Mesodermal cell (in vitro differentiated cells): Measurements from ENCODE around the gene LGALS4.
A peak's percentile ranks its signal among the peaks of the same experiment; 100 is the strongest.
"Not testable (repeated sequence)": the region's sequence is repeated elsewhere in the genome, so short reads cannot be mapped to it uniquely, and the experiment has no call there.

Source experiments
- H3K27ac ChIP-seq: 2 replicates; pipeline ENCODE4 v1.7.0; 2013; ENCODE audit warnings: mild to moderate bottlenecking, low read depth, low read length, moderate library complexity; ENCODE audit not compliant: severe bottlenecking
- H3K36me3 ChIP-seq: 2 replicates; pipeline ENCODE4 v1.7.1; 2013; ENCODE audit warnings: mild to moderate bottlenecking, low read length, moderate library complexity; ENCODE audit not compliant: control insufficient read depth, insufficient read depth
- H3K4me1 ChIP-seq: one replicate; pipeline ENCODE4 v1.7.1; 2013; ENCODE audit warnings: mild to moderate bottlenecking, low read length; ENCODE audit not compliant: insufficient read depth, control insufficient read depth, poor library complexity, severe bottlenecking
- H3K4me3 ChIP-seq: 2 replicates; pipeline ENCODE4 v1.7.0; 2013; ENCODE audit warnings: low read length, control low read depth, mild to moderate bottlenecking; ENCODE audit not compliant: insufficient read depth, poor library complexity, severe bottlenecking; ENCODE audit errors: extremely low read depth
- H3K9me3 ChIP-seq: 2 replicates; pipeline ENCODE4 v1.7.1; 2013; ENCODE audit warnings: mild to moderate bottlenecking, low read length, moderate library complexity; ENCODE audit not compliant: control insufficient read depth
- WGBS, 2 experiments: methylation state at CpG; one replicate each; pipeline ENCODE4 v1.1.5; 2013; ENCODE audit warnings: missing lambda C conversion rate in 2 of 2; ENCODE audit not compliant: insufficient coverage in 2 of 2; 5-methylcytosine and 5-hydroxymethylcytosine counted together

Gene LGALS4

GRCh38 chr19:38834590-38834989 lies 21.8 kb upstream of the LGALS4 start:
- Histone ChIP-seq H3K36me3 (peaks cover 57% of the 10 kb centered on the region), H3K4me1 (peaks cover 26% of the 10 kb centered on the region), H3K27ac (no peak overlapping the region), H3K9me3 (no peaks in the 10 kb centered on the region), H3K4me3 (no peak overlapping the region)
- WGBS, 2 experiments: 100% methylated on average over 5 to 6 of the region's 6 CpGs

GRCh38 chr19:38834104-38834490 lies 21.4 kb upstream of the LGALS4 start:
- Histone ChIP-seq H3K4me3 (no peak overlapping the region), H3K36me3 (peaks cover 54% of the 10 kb centered on the region), H3K27ac (no peak overlapping the region), H3K4me1 (peaks cover 22% of the 10 kb centered on the region), H3K9me3 (no peaks in the 10 kb centered on the region)
- WGBS, 2 experiments: 92 to 100% methylated on average over 2 to 4 of the region's 4 CpGs

- Histone ChIP-seq H3K36me3 (peaks cover 52% of the 10 kb centered on the region), H3K9me3 (no peaks in the 10 kb centered on the region), H3K4me3 (no peak overlapping the region), H3K27ac (no peak overlapping the region), H3K4me1 (peaks cover 13% of the 10 kb centered on the region)
- WGBS, 2 experiments: 100% methylated on average over 3 of the region's 7 CpGs; no CpG with 5 or more reads in 1 of the 2 experiments
These were observed 20.3 kb upstream of the LGALS4 start for GRCh38 chr19:38833092-38833425.

GRCh38 chr19:38831142-38831605 lies 18.4 kb upstream of the LGALS4 start:
- H3K4me1 ChIP-seq: peaks cover 5% of the 10 kb centered on the region
- peak overlapping the region; percentile 65 for H3K4me3 ChIP-seq
- H3K9me3 ChIP-seq: no peaks in the 10 kb centered on the region
- H3K36me3 ChIP-seq: peaks cover 43% of the 10 kb centered on the region
- peak overlapping the region; percentile 98 for H3K27ac ChIP-seq
- 18 to 21% methylated on average over 13 to 15 of the region's 16 CpGs for WGBS, 2 experiments

- peaks cover 5% of the 10 kb centered on the region for H3K4me1 ChIP-seq
- no peak overlapping the region for H3K4me3 ChIP-seq
- H3K36me3 ChIP-seq: peaks cover 34% of the 10 kb centered on the region
- WGBS, 2 experiments: 93% methylated on average over 3 of the region's 4 CpGs
- H3K27ac ChIP-seq: peak overlapping the region; percentile 2
- no peaks in the 10 kb centered on the region for H3K9me3 ChIP-seq
These were observed 17.4 kb upstream of the LGALS4 start for GRCh38 chr19:38830039-38830733.

GRCh38 chr19:38829203-38829602 lies 16.5 kb upstream of the LGALS4 start:
- not testable (repeated sequence) for H3K4me1 ChIP-seq, H3K9me3 ChIP-seq, H3K4me3 ChIP-seq, H3K27ac ChIP-seq
- peaks cover 32% of the 10 kb centered on the region for H3K36me3 ChIP-seq
- 96% methylated on average over 4 of the region's 7 CpGs; no CpG with 5 or more reads in 1 of the 2 experiments for WGBS, 2 experiments

GRCh38 chr19:38826856-38827551 lies 14.3 kb upstream of the LGALS4 start:
- peaks cover 39% of the 10 kb centered on the region for H3K36me3 ChIP-seq
- 60 to 69% methylated on average over 3 to 4 of the region's 6 CpGs for WGBS, 2 experiments
- no peak overlapping the region for H3K27ac ChIP-seq
- no peaks in the 10 kb centered on the region for H3K9me3 ChIP-seq
- no peak overlapping the region for H3K4me3 ChIP-seq
- H3K4me1 ChIP-seq: peaks cover 13% of the 10 kb centered on the region

- WGBS, 2 experiments: 91 to 92% methylated on average over 4 to 6 of the region's 7 CpGs
- not testable (repeated sequence) for H3K4me3 ChIP-seq, H3K27ac ChIP-seq, H3K9me3 ChIP-seq
- H3K4me1 ChIP-seq: peaks cover 11% of the 10 kb centered on the region
- peaks cover 39% of the 10 kb centered on the region for H3K36me3 ChIP-seq
These were observed 13.2 kb upstream of the LGALS4 start for GRCh38 chr19:38825936-38826335.

- H3K9me3 ChIP-seq, H3K4me3 ChIP-seq, H3K27ac ChIP-seq: not testable (repeated sequence)
- peaks cover 13% of the 10 kb centered on the region for H3K36me3 ChIP-seq
- WGBS, 2 experiments: 94 to 97% methylated on average over 10 to 26 of the region's 29 CpGs
- peaks cover 13% of the 10 kb centered on the region for H3K4me1 ChIP-seq
These were observed 8.6 kb upstream of the LGALS4 start for GRCh38 chr19:38821230-38821825.

GRCh38 chr19:38819231-38819920 lies 6.6 kb upstream of the LGALS4 start:
- Histone ChIP-seq H3K4me3 (no peak overlapping the region), H3K27ac (peak overlapping the region; percentile 23), H3K9me3 (no peaks in the 10 kb centered on the region), H3K36me3 (peaks cover 22% of the 10 kb centered on the region), H3K4me1 (peaks cover 9% of the 10 kb centered on the region)
- 82 to 94% methylated on average over 7 to 10 of the region's 13 CpGs for WGBS, 2 experiments
